GM23338 (cell line): ENCODE measurements around the gene C1orf216. TPM values are rescaled to one million over a fixed set of nuclear protein-coding genes. Genes with fewer than 3 reads are reported as not detected.
A peak's percentile ranks its signal among the peaks of the same experiment; 100 is the strongest.

Source experiments
- ATAC-seq: fragments of 200-7000 bp; cut with Tn5 transposase; 3 replicates; pipeline ENCODE4 v1.9.1; 2020
- DNase-seq: peaks from one replicate; pipeline ENCODE4 v3.0.0-alpha.2; 2015; ENCODE audit warnings: low spot score
- H2AFZ ChIP-seq: fragments of 200-600 bp; sonication (generic); 2 replicates; pipeline ENCODE4 v1.8.0; 2016; ENCODE audit warnings: antibody characterized with exemption, mild to moderate bottlenecking, moderate library complexity
- H3F3A ChIP-seq: fragments of 200-600 bp; sonication (generic); replicated peaks from 2 replicates; pipeline ENCODE4 v1.8.0; 2017; ENCODE audit warnings: antibody characterized with exemption, mixed run types, low read depth
- H3K27ac ChIP-seq: fragments of 200-600 bp; sonication (generic); 2 replicates; pipeline ENCODE4 v1.6.1; 2016; ENCODE audit warnings: low read depth
- H3K27me3 ChIP-seq: fragments of 200-600 bp; sonication (generic); 2 replicates; pipeline ENCODE4 v1.8.0; 2016; ENCODE audit warnings: mild to moderate bottlenecking, mixed run types, moderate library complexity; ENCODE audit not compliant: insufficient read depth
- H3K36me3 ChIP-seq: fragments of 200-600 bp; sonication (generic); 2 replicates; pipeline ENCODE4 v1.8.0; 2016; ENCODE audit warnings: mild to moderate bottlenecking; ENCODE audit not compliant: insufficient read depth
- H3K4me1 ChIP-seq: fragments of 200-600 bp; sonication (generic); 2 replicates; pipeline ENCODE4 v1.8.0; 2016; ENCODE audit warnings: mild to moderate bottlenecking, moderate library complexity; ENCODE audit not compliant: insufficient read depth
- H3K4me2 ChIP-seq: fragments of 200-600 bp; sonication (generic); 2 replicates; pipeline ENCODE4 v1.7.1; 2017; ENCODE audit warnings: mixed run types
- H3K4me3 ChIP-seq: fragments of 200-600 bp; sonication (generic); 2 replicates; pipeline ENCODE4 v1.6.1; 2016; ENCODE audit warnings: mixed run types
- H3K79me2 ChIP-seq: fragments of 200-600 bp; sonication (generic); replicated peaks from 2 replicates; pipeline ENCODE4 v1.8.0; 2017; ENCODE audit warnings: mild to moderate bottlenecking; ENCODE audit not compliant: insufficient read depth
- H3K9me2 ChIP-seq: fragments of 200-600 bp; sonication (generic); 2 replicates; pipeline ENCODE4 v1.8.0; 2017; ENCODE audit not compliant: insufficient read depth
- H4K20me1 ChIP-seq: fragments of 200-600 bp; sonication (generic); replicated peaks from 2 replicates; pipeline ENCODE4 v1.8.0; 2017; ENCODE audit warnings: mild to moderate bottlenecking; ENCODE audit not compliant: insufficient read depth
- H3K27ac Mint-ChIP-seq: 2 replicates; pipeline ENCODE4 v1.8.0; 2020; ENCODE audit warnings: inconsistent platforms, mild to moderate bottlenecking, moderate library complexity, mixed read lengths
- H3K27me3 Mint-ChIP-seq: 3 replicates; pipeline ENCODE4 v1.8.0; 2022; ENCODE audit warnings: low read depth, mild to moderate bottlenecking, moderate library complexity, mixed read lengths, inconsistent platforms; ENCODE audit not compliant: insufficient read depth, poor library complexity
- H3K36me3 Mint-ChIP-seq: 3 replicates; pipeline ENCODE4 v1.8.0; 2021; ENCODE audit warnings: low read depth, mild to moderate bottlenecking, inconsistent platforms, moderate library complexity, mixed read lengths
- H3K4me1 Mint-ChIP-seq: 3 replicates; pipeline ENCODE4 v1.8.0; 2020; ENCODE audit warnings: mild to moderate bottlenecking, inconsistent platforms, mixed read lengths
- H3K4me3 Mint-ChIP-seq: 3 replicates; pipeline ENCODE4 v1.8.0; 2021; ENCODE audit warnings: moderate library complexity, mild to moderate bottlenecking, inconsistent platforms, mixed read lengths
- H3K9me3 Mint-ChIP-seq: 3 replicates; pipeline ENCODE4 v1.8.0; 2020; ENCODE audit warnings: moderate library complexity, mild to moderate bottlenecking, inconsistent platforms, mixed read lengths
- EZH2 ChIP-seq: fragments of 200-600 bp; sonication (generic); IDR thresholded peaks from one replicate; pipeline ENCODE4 v1.8.0; 2017; ENCODE audit warnings: antibody characterized with exemption, mild to moderate bottlenecking, low read depth; ENCODE audit not compliant: unreplicated experiment
- EZH2phosphoT487 ChIP-seq: fragments of 200-600 bp; sonication (generic); IDR thresholded peaks from one replicate; pipeline ENCODE4 v1.8.1; 2018; ENCODE audit warnings: antibody characterized with exemption; ENCODE audit not compliant: unreplicated experiment
- POLR2AphosphoS5 ChIP-seq: IDR thresholded peaks from 2 replicates; pipeline ENCODE4 v1.6.1; 2016; ENCODE audit warnings: antibody characterized with exemption, low read depth
- STAT1 ChIP-seq: IDR thresholded peaks from one replicate; pipeline ENCODE4 v1.6.1; 2016; ENCODE audit warnings: antibody characterized with exemption; ENCODE audit not compliant: unreplicated experiment
- ZNF114 ChIP-seq: fragments of 250-450 bp; sonication (Bioruptor Pico); IDR thresholded peaks from 2 replicates; pipeline ENCODE4 v1.5.0; 2020; ENCODE audit warnings: mild to moderate bottlenecking, moderate library complexity
- polyA plus RNA-seq: library from polyadenylated mRNA; unstranded; fragments of >200 nt; fragmentation: Nextera tagmentation; extraction: Ambion mirVana; gene quantifications from 2 replicates; pipeline ENCODE4 v1.2.1, GENCODE V29; 2016
- total RNA-seq: library from RNA; depleted of rRNA; stranded (reverse); fragments of >200 nt; shearing (Covaris generic); gene quantifications from 2 replicates; pipeline ENCODE4 v1.2.3, GENCODE V29; 2014
- TF ChIP-seq, protein P1 (sequence below): fragments of 250-450 bp; sonication (Bioruptor Pico); IDR thresholded peaks from 2 replicates; pipeline ENCODE4 v1.5.0; 2020; ENCODE audit warnings: mild to moderate bottlenecking, moderate library complexity
- TF ChIP-seq, protein P2 (sequence below): IDR thresholded peaks from one replicate; pipeline ENCODE4 v1.6.1; 2018; ENCODE audit warnings: antibody characterized with exemption; ENCODE audit not compliant: unreplicated experiment

The C1orf216 gene
- total and polyA plus RNA-seq, 2 experiments from 2014 or later = 4.7 to 21.5 TPM

DNA sequence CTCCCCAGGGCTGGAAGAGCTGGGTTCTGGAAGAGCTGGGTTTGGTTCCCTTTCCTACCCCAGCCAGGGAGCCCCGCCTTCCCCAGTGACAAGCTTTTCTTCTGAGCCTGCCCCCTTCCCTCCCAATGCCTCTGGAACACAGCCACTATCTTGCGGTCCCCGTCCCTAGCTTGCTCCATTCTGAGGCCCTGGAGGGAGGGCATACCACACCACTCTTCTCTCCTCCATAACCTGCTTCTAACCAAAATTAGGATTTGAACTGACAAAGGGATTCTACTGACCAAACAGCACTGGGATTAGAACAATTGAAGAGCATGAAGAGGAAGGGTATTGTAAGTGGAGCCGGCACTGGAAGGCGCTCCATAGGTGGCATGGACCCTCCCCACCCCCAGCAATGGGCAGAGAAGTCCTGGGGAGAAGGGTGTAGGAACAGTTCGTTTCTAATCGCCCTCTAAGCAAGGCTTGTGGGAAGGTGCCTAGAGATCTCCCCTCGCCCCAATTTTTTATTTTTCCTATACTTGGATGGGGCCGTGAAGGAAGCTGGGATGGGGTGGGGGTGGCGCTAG lies 690 bp downstream of the C1orf216 start:
- peak; percentile 70 for DNase-seq
- peak; percentile 50 for ATAC-seq
- Histone ChIP-seq H2AFZ (peak overlapping the region; percentile 99), H3K4me1 (peaks cover 4% of the 10 kb centered on the region), H3K79me2 (no peaks in the 10 kb centered on the region), H3K9me2 (no peaks in the 10 kb centered on the region), H3K4me3 (peak overlapping the region; percentile 63), H3K27me3 (0 out of 2 replicates have a peak, but pooled peaks cover 4% of the 10 kb centered on the region), H3K36me3 (no peaks in the 10 kb centered on the region; the same call in 1 of the 2 replicates), H4K20me1 (peaks cover 3% of the 10 kb centered on the region; the same call in 1 of the 2 replicates), H3K4me2 (peak overlapping the region; percentile 82), H3K27ac (no peak overlapping the region), H3F3A (peaks cover 12% of the 10 kb centered on the region; the same call in 1 of the 2 replicates)
- H3K27me3 Mint-ChIP-seq = peaks cover 11% of the 10 kb centered on the region
- H3K4me1 Mint-ChIP-seq = peaks cover 20% of the 10 kb centered on the region
- peaks cover 9% of the 10 kb centered on the region for H3K36me3 Mint-ChIP-seq
- H3K9me3 Mint-ChIP-seq = no peaks in the 10 kb centered on the region
- H3K27ac Mint-ChIP-seq = peak overlapping the region; percentile 25; the same call in 1 of the 2 replicates
- H3K4me3 Mint-ChIP-seq = peak overlapping the region; percentile 81
- TF ChIP-seq EZH2 = no peak
- TF ChIP-seq POLR2AphosphoS5 = no peak
- TF ChIP-seq, protein P1, sequence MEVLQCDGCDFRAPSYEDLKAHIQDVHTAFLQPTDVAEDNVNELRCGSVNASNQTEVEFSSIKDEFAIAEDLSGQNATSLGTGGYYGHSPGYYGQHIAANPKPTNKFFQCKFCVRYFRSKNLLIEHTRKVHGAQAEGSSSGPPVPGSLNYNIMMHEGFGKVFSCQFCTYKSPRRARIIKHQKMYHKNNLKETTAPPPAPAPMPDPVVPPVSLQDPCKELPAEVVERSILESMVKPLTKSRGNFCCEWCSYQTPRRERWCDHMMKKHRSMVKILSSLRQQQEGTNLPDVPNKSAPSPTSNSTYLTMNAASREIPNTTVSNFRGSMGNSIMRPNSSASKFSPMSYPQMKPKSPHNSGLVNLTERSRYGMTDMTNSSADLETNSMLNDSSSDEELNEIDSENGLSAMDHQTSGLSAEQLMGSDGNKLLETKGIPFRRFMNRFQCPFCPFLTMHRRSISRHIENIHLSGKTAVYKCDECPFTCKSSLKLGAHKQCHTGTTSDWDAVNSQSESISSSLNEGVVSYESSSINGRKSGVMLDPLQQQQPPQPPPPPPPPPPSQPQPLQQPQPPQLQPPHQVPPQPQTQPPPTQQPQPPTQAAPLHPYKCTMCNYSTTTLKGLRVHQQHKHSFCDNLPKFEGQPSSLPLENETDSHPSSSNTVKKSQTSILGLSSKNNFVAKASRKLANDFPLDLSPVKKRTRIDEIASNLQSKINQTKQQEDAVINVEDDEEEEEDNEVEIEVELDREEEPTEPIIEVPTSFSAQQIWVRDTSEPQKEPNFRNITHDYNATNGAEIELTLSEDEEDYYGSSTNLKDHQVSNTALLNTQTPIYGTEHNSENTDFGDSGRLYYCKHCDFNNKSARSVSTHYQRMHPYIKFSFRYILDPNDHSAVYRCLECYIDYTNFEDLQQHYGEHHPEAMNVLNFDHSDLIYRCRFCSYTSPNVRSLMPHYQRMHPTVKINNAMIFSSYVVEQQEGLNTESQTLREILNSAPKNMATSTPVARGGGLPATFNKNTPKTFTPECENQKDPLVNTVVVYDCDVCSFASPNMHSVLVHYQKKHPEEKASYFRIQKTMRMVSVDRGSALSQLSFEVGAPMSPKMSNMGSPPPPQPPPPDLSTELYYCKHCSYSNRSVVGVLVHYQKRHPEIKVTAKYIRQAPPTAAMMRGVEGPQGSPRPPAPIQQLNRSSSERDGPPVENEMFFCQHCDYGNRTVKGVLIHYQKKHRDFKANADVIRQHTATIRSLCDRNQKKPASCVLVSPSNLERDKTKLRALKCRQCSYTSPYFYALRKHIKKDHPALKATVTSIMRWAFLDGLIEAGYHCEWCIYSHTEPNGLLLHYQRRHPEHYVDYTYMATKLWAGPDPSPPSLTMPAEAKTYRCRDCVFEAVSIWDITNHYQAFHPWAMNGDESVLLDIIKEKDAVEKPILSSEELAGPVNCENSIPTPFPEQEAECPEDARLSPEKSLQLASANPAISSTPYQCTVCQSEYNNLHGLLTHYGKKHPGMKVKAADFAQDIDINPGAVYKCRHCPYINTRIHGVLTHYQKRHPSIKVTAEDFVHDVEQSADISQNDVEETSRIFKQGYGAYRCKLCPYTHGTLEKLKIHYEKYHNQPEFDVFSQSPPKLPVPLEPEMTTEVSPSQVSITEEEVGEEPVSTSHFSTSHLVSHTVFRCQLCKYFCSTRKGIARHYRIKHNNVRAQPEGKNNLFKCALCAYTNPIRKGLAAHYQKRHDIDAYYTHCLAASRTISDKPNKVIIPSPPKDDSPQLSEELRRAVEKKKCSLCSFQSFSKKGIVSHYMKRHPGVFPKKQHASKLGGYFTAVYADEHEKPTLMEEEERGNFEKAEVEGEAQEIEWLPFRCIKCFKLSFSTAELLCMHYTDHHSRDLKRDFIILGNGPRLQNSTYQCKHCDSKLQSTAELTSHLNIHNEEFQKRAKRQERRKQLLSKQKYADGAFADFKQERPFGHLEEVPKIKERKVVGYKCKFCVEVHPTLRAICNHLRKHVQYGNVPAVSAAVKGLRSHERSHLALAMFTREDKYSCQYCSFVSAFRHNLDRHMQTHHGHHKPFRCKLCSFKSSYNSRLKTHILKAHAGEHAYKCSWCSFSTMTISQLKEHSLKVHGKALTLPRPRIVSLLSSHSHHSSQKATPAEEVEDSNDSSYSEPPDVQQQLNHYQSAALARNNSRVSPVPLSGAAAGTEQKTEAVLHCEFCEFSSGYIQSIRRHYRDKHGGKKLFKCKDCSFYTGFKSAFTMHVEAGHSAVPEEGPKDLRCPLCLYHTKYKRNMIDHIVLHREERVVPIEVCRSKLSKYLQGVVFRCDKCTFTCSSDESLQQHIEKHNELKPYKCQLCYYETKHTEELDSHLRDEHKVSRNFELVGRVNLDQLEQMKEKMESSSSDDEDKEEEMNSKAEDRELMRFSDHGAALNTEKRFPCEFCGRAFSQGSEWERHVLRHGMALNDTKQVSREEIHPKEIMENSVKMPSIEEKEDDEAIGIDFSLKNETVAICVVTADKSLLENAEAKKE (CRISPR knock-in tag) = no peak
- TF ChIP-seq EZH2phosphoT487 = no peak
- TF ChIP-seq, protein P2, sequence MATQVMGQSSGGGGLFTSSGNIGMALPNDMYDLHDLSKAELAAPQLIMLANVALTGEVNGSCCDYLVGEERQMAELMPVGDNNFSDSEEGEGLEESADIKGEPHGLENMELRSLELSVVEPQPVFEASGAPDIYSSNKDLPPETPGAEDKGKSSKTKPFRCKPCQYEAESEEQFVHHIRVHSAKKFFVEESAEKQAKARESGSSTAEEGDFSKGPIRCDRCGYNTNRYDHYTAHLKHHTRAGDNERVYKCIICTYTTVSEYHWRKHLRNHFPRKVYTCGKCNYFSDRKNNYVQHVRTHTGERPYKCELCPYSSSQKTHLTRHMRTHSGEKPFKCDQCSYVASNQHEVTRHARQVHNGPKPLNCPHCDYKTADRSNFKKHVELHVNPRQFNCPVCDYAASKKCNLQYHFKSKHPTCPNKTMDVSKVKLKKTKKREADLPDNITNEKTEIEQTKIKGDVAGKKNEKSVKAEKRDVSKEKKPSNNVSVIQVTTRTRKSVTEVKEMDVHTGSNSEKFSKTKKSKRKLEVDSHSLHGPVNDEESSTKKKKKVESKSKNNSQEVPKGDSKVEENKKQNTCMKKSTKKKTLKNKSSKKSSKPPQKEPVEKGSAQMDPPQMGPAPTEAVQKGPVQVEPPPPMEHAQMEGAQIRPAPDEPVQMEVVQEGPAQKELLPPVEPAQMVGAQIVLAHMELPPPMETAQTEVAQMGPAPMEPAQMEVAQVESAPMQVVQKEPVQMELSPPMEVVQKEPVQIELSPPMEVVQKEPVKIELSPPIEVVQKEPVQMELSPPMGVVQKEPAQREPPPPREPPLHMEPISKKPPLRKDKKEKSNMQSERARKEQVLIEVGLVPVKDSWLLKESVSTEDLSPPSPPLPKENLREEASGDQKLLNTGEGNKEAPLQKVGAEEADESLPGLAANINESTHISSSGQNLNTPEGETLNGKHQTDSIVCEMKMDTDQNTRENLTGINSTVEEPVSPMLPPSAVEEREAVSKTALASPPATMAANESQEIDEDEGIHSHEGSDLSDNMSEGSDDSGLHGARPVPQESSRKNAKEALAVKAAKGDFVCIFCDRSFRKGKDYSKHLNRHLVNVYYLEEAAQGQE = no peak
- TF ChIP-seq ZNF114 (CRISPR knock-in tag) = no peak
- TF ChIP-seq STAT1 = no peak
